ENCODE results near the gene TFB1M.

Gene TFB1M

DNA sequence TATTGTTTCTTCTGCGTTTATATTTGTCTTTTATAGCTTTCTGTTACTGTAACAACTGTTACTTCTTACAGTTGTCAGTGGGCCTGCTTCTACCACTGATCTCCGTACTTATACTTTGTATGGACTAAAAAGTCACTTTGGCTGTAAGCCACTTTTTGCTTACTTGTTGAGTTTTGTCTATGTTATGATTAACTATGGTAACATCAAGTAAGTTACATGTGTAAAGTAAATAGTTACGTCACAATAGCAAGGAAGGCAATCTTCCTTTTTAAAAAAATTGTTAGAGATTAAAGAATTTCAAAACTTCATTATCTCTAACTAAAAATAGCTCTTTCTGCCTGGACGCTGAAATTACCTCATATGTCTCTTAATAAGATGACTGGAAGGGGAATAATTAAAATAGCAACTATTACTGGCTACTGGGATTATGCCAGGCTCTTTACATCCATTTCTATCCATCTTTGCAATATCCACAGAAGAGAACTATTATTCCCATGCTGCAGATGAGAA is 10.9 kb downstream of the TFB1M start:
- TF ChIP-seq, protein P1, sequence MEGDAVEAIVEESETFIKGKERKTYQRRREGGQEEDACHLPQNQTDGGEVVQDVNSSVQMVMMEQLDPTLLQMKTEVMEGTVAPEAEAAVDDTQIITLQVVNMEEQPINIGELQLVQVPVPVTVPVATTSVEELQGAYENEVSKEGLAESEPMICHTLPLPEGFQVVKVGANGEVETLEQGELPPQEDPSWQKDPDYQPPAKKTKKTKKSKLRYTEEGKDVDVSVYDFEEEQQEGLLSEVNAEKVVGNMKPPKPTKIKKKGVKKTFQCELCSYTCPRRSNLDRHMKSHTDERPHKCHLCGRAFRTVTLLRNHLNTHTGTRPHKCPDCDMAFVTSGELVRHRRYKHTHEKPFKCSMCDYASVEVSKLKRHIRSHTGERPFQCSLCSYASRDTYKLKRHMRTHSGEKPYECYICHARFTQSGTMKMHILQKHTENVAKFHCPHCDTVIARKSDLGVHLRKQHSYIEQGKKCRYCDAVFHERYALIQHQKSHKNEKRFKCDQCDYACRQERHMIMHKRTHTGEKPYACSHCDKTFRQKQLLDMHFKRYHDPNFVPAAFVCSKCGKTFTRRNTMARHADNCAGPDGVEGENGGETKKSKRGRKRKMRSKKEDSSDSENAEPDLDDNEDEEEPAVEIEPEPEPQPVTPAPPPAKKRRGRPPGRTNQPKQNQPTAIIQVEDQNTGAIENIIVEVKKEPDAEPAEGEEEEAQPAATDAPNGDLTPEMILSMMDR (IDR thresholded peaks at IDR 0.05): no peak

DNA sequence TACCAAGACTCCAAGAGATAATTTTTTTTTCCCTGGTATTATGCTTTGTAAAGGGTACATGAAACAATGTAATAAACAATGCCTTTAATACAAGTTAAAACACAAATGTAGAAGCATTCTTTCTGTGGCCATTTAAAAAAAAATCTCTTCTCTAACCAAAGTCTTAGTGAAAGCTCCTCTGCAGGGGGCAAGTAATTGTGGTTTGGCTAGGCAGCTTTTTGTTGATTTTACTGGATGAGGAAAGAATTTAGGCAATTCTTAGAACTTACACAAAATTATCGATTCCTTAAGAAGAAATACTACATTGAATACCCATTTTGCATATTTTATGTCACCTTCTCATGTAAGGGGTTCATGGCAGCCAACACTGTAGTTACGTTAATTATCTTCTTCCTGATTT is 12.4 kb downstream of the TFB1M start:
- TF ChIP-seq, protein P1 (IDR thresholded peaks at IDR 0.05): no peak

DNA sequence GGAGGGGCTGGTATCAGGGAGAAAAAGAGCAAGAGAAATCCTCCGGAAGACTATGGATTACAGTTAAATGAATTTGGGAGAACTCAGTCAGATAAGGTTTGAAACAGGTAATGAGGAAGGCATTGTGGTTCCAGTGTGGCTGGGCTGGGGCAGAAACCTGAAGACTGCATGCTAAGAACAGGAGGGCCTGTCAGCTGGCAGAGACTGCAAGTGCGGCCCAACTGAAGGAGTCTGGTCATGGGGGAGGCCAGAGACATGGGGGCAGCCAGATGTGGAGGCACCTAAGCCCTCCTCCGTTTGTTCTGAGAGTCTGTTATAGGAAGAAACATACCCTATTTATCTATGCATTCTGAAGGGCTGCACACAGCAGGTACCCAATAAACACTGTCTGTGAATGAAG is 16.6 kb downstream of the TFB1M start:
- TF ChIP-seq, protein P1 (IDR thresholded peaks at IDR 0.05): no peak

DNA sequence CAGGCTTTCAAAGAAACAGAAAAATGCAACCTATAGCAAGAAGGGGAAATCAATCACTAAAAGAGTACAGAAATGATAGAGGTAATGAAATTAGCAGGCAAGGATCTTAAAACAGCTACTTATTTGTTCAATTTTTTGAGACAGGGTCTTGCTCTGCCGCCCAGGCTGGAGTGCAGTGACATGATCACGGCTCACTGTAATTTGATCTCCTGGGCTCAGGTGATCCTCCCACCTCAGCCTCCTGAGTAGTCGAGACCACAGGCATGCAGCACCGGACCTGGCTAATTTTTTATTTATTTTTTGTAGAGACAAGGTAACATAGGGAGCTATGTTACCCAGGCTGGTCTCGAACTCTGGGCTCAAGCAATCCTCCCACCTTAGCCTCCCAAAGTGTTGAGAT is 21.6 kb downstream of the TFB1M start:
- TF ChIP-seq, protein P1 (IDR thresholded peaks at IDR 0.05): no peak

DNA sequence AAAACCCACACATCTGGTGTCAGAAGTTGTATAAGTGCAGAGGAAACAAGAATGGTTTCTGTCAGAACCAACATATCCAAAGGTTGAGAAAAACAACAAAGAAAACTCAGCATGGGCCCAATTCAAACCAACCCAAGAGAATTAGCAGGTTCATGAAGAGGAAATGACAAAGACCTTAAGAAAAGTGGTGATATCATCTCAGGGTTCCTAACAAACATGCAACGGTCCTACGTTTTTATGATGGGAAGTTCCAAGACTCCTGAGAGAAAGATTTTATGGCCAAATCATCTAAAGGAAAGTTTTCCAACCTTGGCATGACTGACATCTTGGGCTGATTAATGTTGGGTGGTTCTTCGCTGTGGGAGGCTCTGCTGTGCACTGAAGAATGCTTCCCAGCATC is 23.0 kb downstream of the TFB1M start:
- TF ChIP-seq, protein P1 (IDR thresholded peaks at IDR 0.05): no peak

DNA sequence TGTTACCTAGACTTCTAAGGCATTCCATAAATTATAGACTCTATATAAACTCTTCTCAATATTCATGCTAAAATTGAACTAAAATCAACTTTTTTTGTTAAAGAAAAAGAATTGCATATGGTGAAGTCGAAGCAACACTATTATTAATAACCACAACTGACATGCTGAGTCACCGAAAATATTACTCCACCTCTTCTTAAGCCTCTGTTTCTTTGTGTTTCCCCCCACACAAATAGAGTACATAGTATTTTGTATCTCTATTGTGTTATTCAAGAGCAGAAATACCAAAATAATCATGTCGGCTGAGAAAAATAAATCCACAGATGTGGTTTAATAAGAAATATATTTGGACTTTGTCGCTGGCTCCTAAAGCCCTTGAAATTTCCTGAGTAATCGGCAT is 23.8 kb downstream of the TFB1M start:
- TF ChIP-seq, protein P1 (IDR thresholded peaks at IDR 0.05): no peak

DNA sequence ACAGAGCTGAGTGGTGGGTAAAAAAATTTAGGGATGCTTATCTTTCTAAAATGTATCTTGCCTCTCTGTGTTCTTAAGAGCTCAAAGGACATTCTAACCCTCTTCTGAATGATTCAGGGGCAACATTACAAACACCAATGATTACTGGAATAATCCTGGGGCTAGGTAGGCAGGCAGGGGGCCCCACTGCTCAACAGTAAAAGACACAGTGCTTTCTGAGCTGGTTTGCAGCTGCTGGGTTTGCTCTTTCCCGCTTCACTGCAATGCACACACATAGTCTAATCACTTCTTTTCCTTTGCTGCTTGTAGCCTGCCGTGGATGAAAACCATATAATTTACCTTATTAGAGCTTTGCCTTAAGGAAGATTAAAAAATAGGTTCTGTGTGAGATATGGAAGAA is 26.5 kb downstream of the TFB1M start:
- TF ChIP-seq, protein P1 (IDR thresholded peaks at IDR 0.05): no peak

DNA sequence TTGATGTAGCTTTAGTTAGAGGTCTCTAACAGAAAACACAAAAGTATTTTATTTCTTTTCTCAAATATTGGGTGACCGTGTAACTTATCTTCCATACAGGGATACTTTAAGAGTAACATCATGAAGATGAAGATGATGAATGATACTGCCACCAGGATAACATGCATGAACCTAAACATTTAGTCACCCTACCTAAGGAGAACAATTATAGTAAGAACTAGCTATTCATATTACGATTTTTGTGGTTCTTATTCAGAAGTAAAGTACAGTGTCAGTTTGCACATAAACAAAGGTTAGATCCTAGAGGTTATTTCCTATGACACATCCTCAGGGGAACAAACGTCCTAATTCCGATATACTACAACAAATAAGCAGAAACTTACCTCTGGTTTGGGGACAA is 29.5 kb downstream of the TFB1M start:
- TF ChIP-seq, protein P1 (IDR thresholded peaks at IDR 0.05): no peak

All from LNCAP (cell line).